Stimulated activated CD8-positive, alpha-beta memory T cell treated with anti-CD3 and anti-CD28 coated beads, Interleukin-7, amount 100 ng/mL, for 24 hours (primary cell): ENCODE data around the gene SLC30A3.
"Not testable (repeated sequence)": the region's sequence is repeated elsewhere in the genome, so short reads cannot be mapped to it uniquely, and the experiment has no call there.

Source experiments
- DNase-seq: peaks from one replicate; pipeline ENCODE4 v3.0.0-alpha.2; 2020; ENCODE audit warnings: low read depth

Gene SLC30A3

GRCh38 chr2:27284996-27285395 lies 22.1 kb upstream of the SLC30A3 start:
- no peak for DNase-seq

DNA sequence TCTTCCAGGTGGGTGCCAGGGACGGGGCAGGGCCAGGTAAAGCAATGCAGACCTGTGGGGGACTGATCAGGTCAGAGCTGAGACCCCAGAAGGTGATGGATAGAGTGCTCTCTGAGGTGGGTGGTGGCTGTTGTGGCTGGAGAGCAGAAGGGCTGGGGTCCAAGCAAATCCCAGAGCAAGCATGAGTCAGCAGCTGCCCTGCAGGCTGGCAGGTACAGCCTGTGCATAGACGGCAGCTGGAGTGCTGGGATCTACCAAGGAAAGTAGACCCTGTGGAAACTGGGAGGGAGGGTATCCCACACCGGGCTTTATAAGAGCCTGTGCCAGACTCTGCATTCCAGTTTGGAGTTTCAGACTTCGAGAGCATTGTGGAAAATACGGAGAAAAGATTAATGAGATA lies 20.0 kb upstream of the SLC30A3 start:
- DNase-seq: no peak

- no peak for DNase-seq
Observed at GRCh38 chr2:27281855-27282559, 19.2 kb upstream of the SLC30A3 start, which contains the start of gene TRIM54. Gene TRIM54 (plus strand): TSS chr2:27282429. CDS start chr2:27282732, 303 bp downstream.

DNA sequence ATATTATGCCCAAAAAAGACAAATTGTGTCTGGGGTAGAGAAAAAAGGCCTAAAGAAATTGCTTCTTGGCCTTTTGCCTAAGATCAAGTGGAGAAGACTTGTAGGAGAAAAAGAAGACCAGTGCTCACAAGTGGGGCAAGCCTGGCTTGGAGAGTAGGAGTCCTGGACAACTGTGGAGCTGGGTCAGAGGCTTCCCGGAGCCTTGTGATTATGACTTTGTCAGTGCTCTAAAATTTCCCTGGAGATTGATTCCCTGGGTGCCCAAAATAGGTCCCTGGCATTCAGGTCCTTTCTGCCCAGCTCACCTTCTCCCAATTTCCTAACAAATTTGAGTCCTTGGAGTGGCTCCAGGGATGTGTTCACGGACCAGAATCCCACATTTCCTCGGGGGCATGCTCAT lies 18.6 kb upstream of the SLC30A3 start:
- DNase-seq: no peak

- no peak for DNase-seq
Observed at GRCh38 chr2:27280826-27281225, 18.0 kb upstream of the SLC30A3 start.

GRCh38 chr2:27278010-27278409 lies 15.2 kb upstream of the SLC30A3 start:
- no peak for DNase-seq

GRCh38 chr2:27275211-27276150 lies 12.6 kb upstream of the SLC30A3 start, which contains the start of gene DNAJC5G:
Gene DNAJC5G (plus strand): TSS chr2:27275433. CDS start chr2:27276729, 1,296 bp downstream.
- no peak for DNase-seq

- not testable (repeated sequence) for DNase-seq
Observed at GRCh38 chr2:27272537-27273522, 10.0 kb upstream of the SLC30A3 start.

DNA sequence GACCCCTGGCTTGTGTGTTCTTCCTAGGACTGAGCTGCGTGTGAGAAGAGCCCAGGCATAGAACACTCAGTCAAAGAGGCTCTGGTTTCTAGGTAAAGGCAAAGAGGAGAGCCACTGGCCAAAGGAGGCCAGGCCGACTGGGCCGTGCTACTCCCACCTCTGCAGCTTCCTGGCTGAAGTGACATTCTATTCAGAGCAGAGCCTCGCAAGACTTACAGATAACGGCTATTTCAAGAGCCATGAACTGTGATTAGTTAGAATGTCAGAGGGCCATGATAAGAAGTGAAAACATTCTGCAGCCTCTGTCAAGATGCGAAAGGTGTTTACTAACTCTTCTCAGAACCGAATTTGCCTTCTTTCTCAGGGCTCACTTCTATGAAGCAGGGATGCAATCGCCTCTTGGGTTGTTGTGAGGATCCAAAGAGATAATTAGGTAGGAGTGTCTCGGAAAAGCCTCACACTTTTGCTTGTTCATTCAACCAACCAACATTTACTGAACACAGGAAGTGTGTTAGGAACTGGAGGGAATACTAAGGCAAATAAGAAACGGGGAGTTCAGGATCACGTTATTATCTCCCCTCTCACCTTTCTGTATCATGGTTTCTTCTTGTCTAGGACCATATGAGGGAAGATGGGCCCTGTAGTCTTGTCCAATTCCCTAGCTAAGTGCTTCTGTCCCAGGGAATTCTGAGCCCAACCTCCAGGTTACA lies 8.9 kb upstream of the SLC30A3 start:
- no peak for DNase-seq

GRCh38 chr2:27270670-27271069 lies 7.8 kb upstream of the SLC30A3 start:
- DNase-seq: no peak

- DNase-seq: no peak
Observed at GRCh38 chr2:27270131-27270530, 7.3 kb upstream of the SLC30A3 start.

GRCh38 chr2:27268296-27268695 lies 5.4 kb upstream of the SLC30A3 start:
- not testable (repeated sequence) for DNase-seq

- DNase-seq: no peak
Observed at GRCh38 chr2:27265536-27265870, 2.7 kb upstream of the SLC30A3 start.

DNA sequence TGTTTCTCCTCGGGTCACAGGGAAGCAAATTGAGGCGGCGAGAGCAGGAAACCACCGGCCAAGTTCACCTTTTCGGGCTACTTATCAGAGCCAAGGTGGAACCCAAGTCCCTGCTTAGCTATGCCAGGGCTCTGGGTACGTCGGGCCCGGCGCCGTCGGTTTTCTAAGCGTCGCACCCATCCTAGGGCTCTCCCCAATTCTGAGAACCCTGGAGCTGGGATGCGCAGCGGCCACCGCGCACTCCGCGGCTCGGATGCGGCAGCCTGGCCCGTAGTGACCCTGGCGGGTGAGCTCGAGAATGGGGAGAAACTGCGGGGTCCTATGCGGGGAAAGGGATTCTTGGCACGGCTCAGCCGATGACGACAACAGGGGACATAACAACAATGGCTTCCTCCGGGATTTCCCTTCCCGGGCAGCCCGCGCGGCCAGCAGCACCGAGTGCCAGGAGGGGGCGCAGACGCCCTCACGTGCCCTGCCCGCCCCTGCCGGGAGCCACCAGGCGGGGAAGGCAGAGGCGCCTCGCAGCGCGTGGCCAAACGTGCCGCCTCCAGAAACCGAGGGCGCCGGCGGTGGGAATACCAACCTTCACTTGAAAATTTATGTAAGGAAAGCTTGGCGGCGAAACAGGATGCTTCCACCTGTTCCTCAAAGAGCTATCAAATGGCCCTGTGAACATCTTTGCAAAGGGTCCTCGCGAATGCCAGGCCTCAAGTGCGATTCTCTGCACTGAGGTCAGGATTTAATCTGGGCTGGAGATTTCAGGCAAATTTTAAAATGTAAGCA lies 2.1 kb upstream of the SLC30A3 start:
- DNase-seq: peak; percentile 23

DNA sequence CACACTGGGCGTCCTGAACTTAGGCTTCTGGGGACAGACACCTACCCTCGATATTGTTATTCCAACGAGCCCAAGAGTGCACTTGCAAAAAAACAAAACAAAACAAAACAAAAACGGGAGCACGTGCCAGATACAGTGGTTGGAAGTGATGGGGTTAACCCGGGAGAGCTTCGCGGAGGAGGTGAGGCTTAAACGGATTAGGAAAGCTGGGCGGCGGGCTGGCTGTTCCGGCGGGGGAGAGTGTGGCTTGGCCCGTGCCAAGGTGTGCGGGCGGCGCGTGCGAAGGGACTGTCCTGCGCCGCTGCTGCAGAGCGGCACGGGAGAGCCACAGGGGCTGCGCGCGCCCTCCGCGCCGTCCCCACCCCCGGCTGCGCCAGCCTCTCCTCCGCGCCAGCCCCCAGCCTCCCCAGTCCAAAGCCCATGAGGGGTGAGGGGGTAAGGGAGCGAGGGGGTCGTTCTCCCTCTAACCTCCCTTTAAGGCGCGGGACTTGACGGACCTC lies 1.5 kb upstream of the SLC30A3 start:
- no peak for DNase-seq

- no peak for DNase-seq
Observed at GRCh38 chr2:27263287-27264252, 723 bp upstream of the SLC30A3 start.

GRCh38 chr2:27261926-27262298 lies 935 bp downstream of the SLC30A3 start:
- DNase-seq: no peak

GRCh38 chr2:27261241-27261925 lies 1.5 kb downstream of the SLC30A3 start:
- no peak for DNase-seq
